Glutamatergic neuron (in vitro differentiated cells): ENCODE results near the gene CEP76. TPM values are rescaled to one million over a fixed set of nuclear protein-coding genes. Genes with fewer than 3 reads are reported as not detected.

Source experiments
- DNase-seq: peaks from one replicate; pipeline ENCODE4 v3.0.0; 2022
- H3K27ac Mint-ChIP-seq: one replicate; pipeline ENCODE4 v1.8.0; 2020; ENCODE audit warnings: mild to moderate bottlenecking, mixed read lengths, inconsistent platforms; ENCODE audit not compliant: unreplicated experiment
- H3K27me3 Mint-ChIP-seq: one replicate; pipeline ENCODE4 v1.8.0; 2020; ENCODE audit warnings: mild to moderate bottlenecking, moderate library complexity, mixed read lengths, inconsistent platforms; ENCODE audit not compliant: unreplicated experiment
- H3K36me3 Mint-ChIP-seq: one replicate; pipeline ENCODE4 v1.8.0; 2020; ENCODE audit warnings: mild to moderate bottlenecking, mixed read lengths, inconsistent platforms; ENCODE audit not compliant: unreplicated experiment
- H3K4me1 Mint-ChIP-seq: one replicate; pipeline ENCODE4 v1.8.0; 2020; ENCODE audit warnings: mild to moderate bottlenecking, low read depth, mixed read lengths, inconsistent platforms; ENCODE audit not compliant: unreplicated experiment
- H3K4me3 Mint-ChIP-seq: one replicate; pipeline ENCODE4 v1.8.0; 2020; ENCODE audit warnings: mild to moderate bottlenecking, mixed read lengths, inconsistent platforms; ENCODE audit not compliant: unreplicated experiment
- H3K9me3 Mint-ChIP-seq: one replicate; pipeline ENCODE4 v1.8.0; 2020; ENCODE audit warnings: mild to moderate bottlenecking, moderate library complexity, mixed read lengths, inconsistent platforms; ENCODE audit not compliant: unreplicated experiment
- long read RNA-seq: library from polyadenylated mRNA; unstranded; transcript quantifications from one replicate; pipeline ENCODE4 v2.0.0, GENCODE V29; 2020; ENCODE audit not compliant: unreplicated experiment
- total RNA-seq: library from RNA; stranded (reverse); fragmentation: NEBNext Ultra II Directional; extraction: Animal tissue kit (Norgen Biotek cat#: 25700); gene quantifications from one replicate; pipeline ENCODE4 v1.2.1, GENCODE V29; 2021; ENCODE audit not compliant: unreplicated experiment
- TF ChIP-seq, protein P1 (sequence below): fragments of 200-600 bp; sonication (generic); IDR thresholded peaks from one replicate; pipeline ENCODE4 v1.5.0; 2021; ENCODE audit not compliant: partially characterized antibody, unreplicated experiment

The CEP76 gene, protein sequence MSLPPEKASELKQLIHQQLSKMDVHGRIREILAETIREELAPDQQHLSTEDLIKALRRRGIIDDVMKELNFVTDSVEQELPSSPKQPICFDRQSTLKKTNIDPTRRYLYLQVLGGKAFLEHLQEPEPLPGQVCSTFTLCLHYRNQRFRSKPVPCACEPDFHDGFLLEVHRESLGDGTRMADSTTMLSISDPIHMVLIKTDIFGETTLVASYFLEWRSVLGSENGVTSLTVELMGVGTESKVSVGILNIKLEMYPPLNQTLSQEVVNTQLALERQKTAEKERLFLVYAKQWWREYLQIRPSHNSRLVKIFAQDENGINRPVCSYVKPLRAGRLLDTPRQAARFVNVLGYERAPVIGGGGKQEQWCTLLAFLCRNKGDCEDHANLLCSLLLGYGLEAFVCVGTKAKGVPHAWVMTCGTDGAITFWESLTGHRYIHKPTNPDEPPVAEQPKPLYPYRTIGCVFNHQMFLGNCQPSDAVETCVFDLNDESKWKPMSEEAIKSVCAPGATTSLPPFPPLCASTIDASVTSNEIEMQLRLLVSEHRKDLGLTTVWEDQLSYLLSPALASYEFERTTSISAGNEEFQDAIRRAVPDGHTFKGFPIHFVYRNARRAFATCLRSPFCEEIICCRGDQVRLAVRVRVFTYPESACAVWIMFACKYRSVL
- total RNA-seq = 19.2 TPM
- long read RNA-seq, partial matches to known transcripts = 4 of 10 reads
- long read RNA-seq, other reads (novel, unspliced or antisense) = 2 of 10 reads

DNA sequence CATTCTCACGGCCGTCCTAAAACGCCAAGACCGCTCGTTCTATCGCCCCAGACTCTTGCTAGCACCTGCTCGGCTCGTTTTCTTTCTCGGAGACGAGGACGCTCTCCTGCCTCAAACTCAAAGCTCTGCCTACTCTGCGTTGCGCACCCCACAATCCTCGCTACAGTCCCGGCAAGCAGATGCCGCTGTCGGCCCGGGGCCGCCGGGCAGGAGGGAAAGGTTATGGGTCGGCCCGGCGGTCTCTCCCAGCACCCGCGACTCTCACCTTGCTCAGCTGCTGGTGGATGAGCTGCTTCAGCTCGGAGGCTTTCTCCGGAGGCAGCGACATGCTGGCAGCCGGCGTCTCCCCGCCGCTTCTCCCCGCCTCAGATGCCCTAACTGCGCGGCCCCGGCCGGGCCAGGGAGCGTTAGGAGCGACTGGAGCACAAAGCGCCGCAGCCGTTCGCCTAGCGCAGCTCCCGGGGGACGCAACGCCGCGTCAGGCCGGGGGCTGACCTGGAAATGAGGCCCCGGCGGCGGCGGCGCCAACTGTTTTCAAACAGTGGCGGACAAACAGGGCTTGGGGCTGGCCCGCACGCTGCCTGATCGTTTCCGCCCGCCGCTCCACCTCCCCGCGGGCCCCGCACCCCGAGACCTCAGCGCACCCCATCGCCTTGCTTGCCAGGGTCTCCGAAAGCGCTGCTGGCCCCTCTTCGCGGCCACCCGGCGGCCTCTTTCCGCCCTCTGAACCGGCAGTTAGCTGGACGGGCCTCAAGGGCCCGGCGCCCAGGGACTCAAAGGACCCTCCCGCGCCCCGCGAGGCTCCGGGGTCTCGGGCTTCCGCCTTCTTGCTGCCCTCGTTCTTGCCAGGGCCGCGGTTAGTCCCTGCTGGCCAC, at the start of gene CEP76, which contains the start of gene PSMG2:
Gene CEP76, minus strand, starts transcription at position 503 of the 875 bp plus-strand sequence. Its CDS starts 175 bp downstream, at position 328.
Gene PSMG2, plus strand, starts transcription at position 822 of the 875 bp plus-strand sequence. CDS start 66 bp downstream, outside the sequence.
- Mint-ChIP-seq H3K4me3 (peak within 1 kb of the TSS; percentile 98), H3K27ac (peak within 1 kb of the TSS; percentile 99), H3K4me1 (peaks cover 17% of the 10 kb centered on the region), H3K36me3 (peaks cover 4% of the 10 kb centered on the region), H3K27me3 (peaks cover 8% of the 10 kb centered on the region), H3K9me3 (peaks cover 8% of the 10 kb centered on the region)
- TF ChIP-seq, protein P1, sequence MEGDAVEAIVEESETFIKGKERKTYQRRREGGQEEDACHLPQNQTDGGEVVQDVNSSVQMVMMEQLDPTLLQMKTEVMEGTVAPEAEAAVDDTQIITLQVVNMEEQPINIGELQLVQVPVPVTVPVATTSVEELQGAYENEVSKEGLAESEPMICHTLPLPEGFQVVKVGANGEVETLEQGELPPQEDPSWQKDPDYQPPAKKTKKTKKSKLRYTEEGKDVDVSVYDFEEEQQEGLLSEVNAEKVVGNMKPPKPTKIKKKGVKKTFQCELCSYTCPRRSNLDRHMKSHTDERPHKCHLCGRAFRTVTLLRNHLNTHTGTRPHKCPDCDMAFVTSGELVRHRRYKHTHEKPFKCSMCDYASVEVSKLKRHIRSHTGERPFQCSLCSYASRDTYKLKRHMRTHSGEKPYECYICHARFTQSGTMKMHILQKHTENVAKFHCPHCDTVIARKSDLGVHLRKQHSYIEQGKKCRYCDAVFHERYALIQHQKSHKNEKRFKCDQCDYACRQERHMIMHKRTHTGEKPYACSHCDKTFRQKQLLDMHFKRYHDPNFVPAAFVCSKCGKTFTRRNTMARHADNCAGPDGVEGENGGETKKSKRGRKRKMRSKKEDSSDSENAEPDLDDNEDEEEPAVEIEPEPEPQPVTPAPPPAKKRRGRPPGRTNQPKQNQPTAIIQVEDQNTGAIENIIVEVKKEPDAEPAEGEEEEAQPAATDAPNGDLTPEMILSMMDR = no peak
- peak; percentile 96 for DNase-seq

- Mint-ChIP-seq H3K4me3 (peak overlapping the region; percentile 42), H3K9me3 (peaks cover 4% of the 10 kb centered on the region), H3K36me3 (no peaks in the 10 kb centered on the region), H3K27me3 (peaks cover 5% of the 10 kb centered on the region), H3K27ac (no peak overlapping the region), H3K4me1 (peaks cover 21% of the 10 kb centered on the region)
- no peak for DNase-seq
- TF ChIP-seq, protein P1 = no peak
These were observed 49.4 kb upstream of the CEP76 start for GRCh38 chr18:12751891-12752290.

DNA sequence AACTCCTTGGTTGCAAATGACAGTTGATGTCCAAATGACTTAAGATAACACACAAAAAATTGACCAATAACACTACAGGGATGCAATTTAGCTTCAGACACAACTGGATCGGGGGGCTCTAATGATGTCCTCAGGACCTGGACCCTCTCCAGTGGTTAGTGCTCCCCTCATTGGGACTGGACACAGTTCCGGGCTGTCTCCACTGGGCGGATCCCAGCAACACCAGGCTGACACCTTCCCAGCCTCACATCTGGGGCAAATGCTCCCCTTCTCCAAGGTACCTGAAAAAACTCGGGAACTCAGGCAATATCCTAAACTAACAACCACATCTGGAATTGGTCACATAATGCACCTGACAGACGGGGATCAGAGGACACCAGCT, 49.0 kb upstream of the CEP76 start:
- peaks cover 21% of the 10 kb centered on the region for H3K4me1 Mint-ChIP-seq
- H3K27me3 Mint-ChIP-seq = peaks cover 5% of the 10 kb centered on the region
- TF ChIP-seq, protein P1 = no peak
- no peak overlapping the region for H3K27ac Mint-ChIP-seq
- peak overlapping the region; percentile 42 for H3K4me3 Mint-ChIP-seq
- no peak for DNase-seq
- peaks cover 4% of the 10 kb centered on the region for H3K9me3 Mint-ChIP-seq
- no peaks in the 10 kb centered on the region for H3K36me3 Mint-ChIP-seq

DNA sequence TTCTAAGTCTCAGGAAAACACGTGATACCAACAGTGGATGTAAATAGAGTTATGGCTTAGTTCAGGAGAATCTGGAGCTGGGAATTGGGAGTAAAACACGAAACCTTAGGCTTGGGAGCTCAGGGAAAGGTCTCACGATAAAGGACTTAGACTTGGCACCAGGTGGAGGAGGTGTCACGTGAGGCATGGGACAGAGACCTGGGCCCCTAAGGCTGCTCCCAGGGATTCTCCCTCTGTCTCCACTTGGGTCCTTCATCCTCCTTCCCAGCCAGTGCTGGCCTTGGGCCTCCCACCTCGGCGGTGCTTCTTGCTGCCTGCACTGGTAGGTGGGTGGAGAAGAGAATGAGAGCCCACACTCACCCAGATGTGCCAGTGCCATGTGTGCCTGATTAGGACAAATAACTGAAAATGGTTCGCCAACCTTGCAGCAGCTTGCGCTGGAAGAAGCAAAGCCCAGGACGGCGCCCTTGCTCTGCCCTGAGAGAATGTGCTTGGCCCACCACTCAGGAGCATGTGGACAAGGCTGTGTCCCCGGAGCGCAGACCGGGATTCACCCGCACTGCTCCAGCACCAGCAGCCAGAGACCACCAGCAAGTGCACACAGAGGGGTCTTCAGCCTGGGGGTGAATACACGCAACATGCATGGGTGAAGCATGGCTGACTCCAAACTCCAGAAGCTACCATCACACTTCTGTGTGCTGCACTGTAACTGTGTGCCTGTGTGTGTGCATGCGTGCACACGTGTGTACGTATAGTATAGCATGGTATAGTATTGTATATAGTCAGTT, 48.4 kb upstream of the CEP76 start:
- Mint-ChIP-seq H3K36me3 (no peaks in the 10 kb centered on the region), H3K9me3 (peaks cover 4% of the 10 kb centered on the region), H3K27me3 (peaks cover 5% of the 10 kb centered on the region), H3K27ac (no peak overlapping the region), H3K4me3 (no peak overlapping the region), H3K4me1 (peaks cover 21% of the 10 kb centered on the region)
- DNase-seq = no peak
- TF ChIP-seq, protein P1 = no peak
